GM12878 (cell line): ENCODE results near the gene RNF115. TPM values are rescaled to one million over a fixed set of nuclear protein-coding genes. Genes with fewer than 3 reads are reported as not detected.

Source experiments
- ATAC-seq: fragments of 200-7000 bp; cut with Tn5 transposase; 3 replicates; pipeline ENCODE4 v1.9.1; 2020; ENCODE audit warnings: mild to moderate bottlenecking, moderate library complexity
- BruUV-seq: library from RNA; stranded (reverse); fragments of 400-500 nt; replicated peaks from 2 replicates; lab custom pipeline; 2021; lab: Mats Ljungman, UMichigan
- CTCF ChIA-PET: fragments of 300-600 bp; sonication (Branson Sonifier 250); formaldehyde crosslinking; extraction: SDS; loops from one replicate; lab custom pipeline; 2021; ENCODE audit warnings: inconsistent platforms; lab: Yijun Ruan, JAX
- POLR2A ChIA-PET: fragments of 350-600 bp; formaldehyde crosslinking; extraction: SDS; loops from one replicate; lab custom pipeline; 2021; ENCODE audit warnings: inconsistent platforms; lab: Charles Lee
- RAD21 ChIA-PET: fragments of 300-600 bp; sonication (Branson Sonifier 250); formaldehyde crosslinking; loops from one replicate; lab custom pipeline; 2023; ENCODE audit warnings: antibody characterized with exemption; ENCODE audit not compliant: unreplicated experiment; lab: Charles Lee
- SMC1A ChIA-PET: fragments of 300-600 bp; sonication (Branson Sonifier 250); formaldehyde crosslinking; loops from one replicate; lab custom pipeline; 2023; ENCODE audit not compliant: unreplicated experiment, uncharacterized antibody; lab: Charles Lee
- DNase-seq: peaks from one replicate; pipeline ENCODE4 v3.0.0-alpha.2; 2011; ENCODE audit warnings: low read depth, low spot score
- FAIRE-seq: peaks from 3 replicates; lab custom pipeline; 2011; peaks lifted over from hg19 to GRCh38; lab: Jason Lieb, UNC
- H2AFZ ChIP-seq: 2 replicates; pipeline ENCODE4 v1.6.0; 2011; ENCODE audit warnings: low read depth, low read length, control low read depth; ENCODE audit not compliant: control insufficient read depth
- H3K27ac ChIP-seq: 2 replicates; pipeline ENCODE4 v1.5.1; 2011; ENCODE audit warnings: control low read depth; ENCODE audit not compliant: control insufficient read depth, insufficient read depth
- H3K27me3 ChIP-seq, 2 experiments: replicated peaks in 1 of 2; 2 replicates each; pipeline versions ENCODE4 v1.6.0 to v1.6.1; 2011; ENCODE audit warnings: low read length in 1 of 2; ENCODE audit not compliant: control insufficient read depth in 2 of 2, insufficient read depth in 2 of 2
- H3K36me3 ChIP-seq, 2 experiments: 2 replicates each; pipeline ENCODE4 v1.5.1; 2011; ENCODE audit warnings: low read length in 1 of 2; ENCODE audit not compliant: control insufficient read depth in 2 of 2, insufficient read depth in 2 of 2
- H3K4me1 ChIP-seq: 2 replicates; pipeline ENCODE4 v1.6.1; 2011; ENCODE audit warnings: mild to moderate bottlenecking, low read length, moderate library complexity, mixed read lengths; ENCODE audit not compliant: control insufficient read depth, insufficient read depth
- H3K4me2 ChIP-seq: 2 replicates; pipeline ENCODE4 v1.6.0; 2011; ENCODE audit warnings: control low read depth; ENCODE audit not compliant: control insufficient read depth, insufficient read depth
- H3K4me3 ChIP-seq: fragments of 200-600 bp; sonication (generic); 2 replicates; pipeline ENCODE4 v1.5.1; 2016
- H3K79me2 ChIP-seq: 2 replicates; pipeline ENCODE4 v1.6.0; 2011; ENCODE audit warnings: low read length; ENCODE audit not compliant: control insufficient read depth, insufficient read depth
- H3K9ac ChIP-seq: 2 replicates; pipeline ENCODE4 v1.8.0; 2011; ENCODE audit warnings: low read length, control low read depth, mixed read lengths; ENCODE audit not compliant: control insufficient read depth, insufficient read depth
- H3K9me3 ChIP-seq: replicated peaks from 3 replicates; pipeline ENCODE4 v1.5.1; 2011; ENCODE audit warnings: mild to moderate bottlenecking, low read length; ENCODE audit not compliant: control insufficient read depth, insufficient read depth
- H4K20me1 ChIP-seq: 2 replicates; pipeline ENCODE4 v1.6.0; 2011; ENCODE audit not compliant: control insufficient read depth, insufficient read depth
- CEBPB ChIP-seq, 2 experiments: fragments of 150-350 bp in 1 of 2; IDR thresholded peaks; 2 replicates each; pipeline ENCODE4 v1.6.1; 2012 to 2014; ENCODE audit warnings: low read depth in 2 of 2, low read length in 2 of 2, borderline replicate concordance in 1 of 2, inconsistent platforms in 1 of 2
- CHD1 ChIP-seq: IDR thresholded peaks from 2 replicates; pipeline ENCODE4 v1.6.1; 2012; ENCODE audit warnings: low read depth, low read length, improper control_type of control experiment
- CUX1 ChIP-seq: IDR thresholded peaks from 2 replicates; pipeline ENCODE4 v1.6.1; 2012; ENCODE audit warnings: improper control_type of control experiment, low read depth, low read length; ENCODE audit not compliant: insufficient replicate concordance
- EZH2 ChIP-seq: IDR thresholded peaks from 2 replicates; pipeline ENCODE4 v1.6.1; 2012; ENCODE audit warnings: low read depth, mild to moderate bottlenecking, control low read depth, inconsistent platforms, low read length, borderline replicate concordance; ENCODE audit not compliant: control insufficient read depth
- FOS ChIP-seq: IDR thresholded peaks from 3 replicates; pipeline ENCODE4 v1.6.1; 2011; ENCODE audit warnings: borderline replicate concordance; ENCODE audit not compliant: insufficient read length; ENCODE audit errors: extremely low read depth
- PAX8 ChIP-seq: fragments of 450-650 bp; IDR thresholded peaks from 2 replicates; pipeline ENCODE4 v1.6.1; 2017; ENCODE audit warnings: mild to moderate bottlenecking, moderate library complexity
- RAD51 ChIP-seq: fragments of 450-650 bp; IDR thresholded peaks from 2 replicates; pipeline ENCODE4 v1.6.1; 2016; ENCODE audit warnings: moderate library complexity, mild to moderate bottlenecking, inconsistent platforms
- SIX5 ChIP-seq: IDR thresholded peaks from 2 replicates; pipeline ENCODE4 v1.6.1; 2011; ENCODE audit warnings: mild to moderate bottlenecking, low read depth, low read length, moderate library complexity; ENCODE audit not compliant: severe bottlenecking
- SMC3 ChIP-seq: IDR thresholded peaks from 2 replicates; pipeline ENCODE4 v1.6.1; 2011; ENCODE audit warnings: low read length, improper control_type of control experiment, borderline replicate concordance
- SREBF2 ChIP-seq: IDR thresholded peaks from 2 replicates; pipeline ENCODE4 v1.6.1; 2012; ENCODE audit warnings: mild to moderate bottlenecking, low read length
- TAF1 ChIP-seq: IDR thresholded peaks from 2 replicates; pipeline ENCODE4 v1.6.1; 2011; ENCODE audit warnings: mild to moderate bottlenecking, low read depth, low read length, borderline replicate concordance
- ZBED1 ChIP-seq: IDR thresholded peaks from 2 replicates; pipeline ENCODE4 v1.6.1; 2016; ENCODE audit warnings: borderline replicate concordance
- WGBS: methylation state at CpG from one replicate; pipeline ENCODE4 v1.1.6; 2016; ENCODE audit warnings: low lambda C conversion rate; ENCODE audit not compliant: insufficient replicate concordance, insufficient coverage; ENCODE audit errors: missing lambda C conversion rate; 5-methylcytosine and 5-hydroxymethylcytosine counted together
- in situ Hi-C: fragments of 300-500 bp; cut with MboI; formaldehyde crosslinking; loops from 9 replicates; pipeline ENCODE4 v1.14.3; 2018; ENCODE audit warnings: mixed read lengths
- intact Hi-C: fragments of 100-400 bp; cut with micrococcal nuclease; formaldehyde crosslinking; loops from one replicate; pipeline ENCODE4 v1.14.2; 2022; ENCODE audit not compliant: unreplicated experiment
- polyA plus RNA-seq, 11 experiments: library from polyadenylated mRNA; depleted of rRNA in 4 of 11; unstranded in 6 of 11; stranded (reverse) in 5 of 11; fragments of >200 nt; fragmentation: Nextera tagmentation in 4 of 11; fragmentation: Illumina TruSeq in 1 of 11; extraction: Ambion mirVana in 4 of 11; extraction: Trizol in 1 of 11; gene quantifications; 1 replicate in 1 of 11; 2 replicates in 10 of 11; pipeline versions ENCODE4 v1.2.1 to v1.2.3, GENCODE V29; 2011 to 2016; ENCODE audit warnings: inconsistent platforms in 2 of 11, missing spikeins in 2 of 11, low read depth in 1 of 11
- total RNA-seq, 4 experiments: library from RNA; depleted of rRNA in 3 of 4; stranded (reverse); fragments of >200 nt in 3 of 4; fragmentation: Illumina TruSeq in 1 of 4; extraction: Trizol in 1 of 4; gene quantifications; 2 replicates each; pipeline versions ENCODE4 v1.2.1 to v1.2.3, GENCODE V29; 2013 to 2021
- TF ChIP-seq, protein P1 (sequence below): fragments of 450-650 bp; IDR thresholded peaks from 2 replicates; pipeline ENCODE4 v1.6.1; 2016; ENCODE audit warnings: mild to moderate bottlenecking, moderate library complexity, borderline replicate concordance

RNF115 gene
- total and polyA plus RNA-seq, 10 of the 15 experiments (the other 5 are each of a cell fraction or from before 2014, with no cell fraction given) = 3.4 to 22.0 (median 12.9) TPM

GRCh38 chr1:145759721-145760120 lies 64.2 kb downstream of the RNF115 start:
- no TSS peak for BruUV-seq
- ATAC-seq (no peak), DNase-seq (no peak), FAIRE-seq (no peak)
- no peaks in the 10 kb centered on the region for H4K20me1 ChIP-seq
- H3K9me3 ChIP-seq = peaks cover 9% of the 10 kb centered on the region; the same call in 2 of the 3 replicates
- ChIA-PET POLR2A (no interaction called here), SMC1A (no interaction called here), RAD21 (no interaction called here), CTCF (interaction anchor here (1.5 to 1.7 kb wide), 2 partner anchors 11 to 21 kb away, joined by 4 to 5 read pairs; no protein-coding TSS in a partner anchor)
- H3K27me3 ChIP-seq = no peaks in the 10 kb centered on the region
- no peak overlapping the region for H3K4me3 ChIP-seq
- H3K79me2 ChIP-seq = no peaks in the 10 kb centered on the region
- no peak overlapping the region for H2AFZ ChIP-seq
- TF ChIP-seq SREBF2 (no peak), RAD51 (no peak), FOS (no peak), SMC3 (no peak), ZBED1 (no peak), EZH2 (no peak), SIX5 (no peak), TAF1 (no peak), CUX1 (no peak), CEBPB (IDR thresholded peaks at IDR 0.05; ENCODE audit: borderline replicate concordance in 1 of 2, low read depth in 2 of 2, low read length in 2 of 2) (no peak), PAX8 (no peak), CHD1 (no peak)
- TF ChIP-seq, protein P1, sequence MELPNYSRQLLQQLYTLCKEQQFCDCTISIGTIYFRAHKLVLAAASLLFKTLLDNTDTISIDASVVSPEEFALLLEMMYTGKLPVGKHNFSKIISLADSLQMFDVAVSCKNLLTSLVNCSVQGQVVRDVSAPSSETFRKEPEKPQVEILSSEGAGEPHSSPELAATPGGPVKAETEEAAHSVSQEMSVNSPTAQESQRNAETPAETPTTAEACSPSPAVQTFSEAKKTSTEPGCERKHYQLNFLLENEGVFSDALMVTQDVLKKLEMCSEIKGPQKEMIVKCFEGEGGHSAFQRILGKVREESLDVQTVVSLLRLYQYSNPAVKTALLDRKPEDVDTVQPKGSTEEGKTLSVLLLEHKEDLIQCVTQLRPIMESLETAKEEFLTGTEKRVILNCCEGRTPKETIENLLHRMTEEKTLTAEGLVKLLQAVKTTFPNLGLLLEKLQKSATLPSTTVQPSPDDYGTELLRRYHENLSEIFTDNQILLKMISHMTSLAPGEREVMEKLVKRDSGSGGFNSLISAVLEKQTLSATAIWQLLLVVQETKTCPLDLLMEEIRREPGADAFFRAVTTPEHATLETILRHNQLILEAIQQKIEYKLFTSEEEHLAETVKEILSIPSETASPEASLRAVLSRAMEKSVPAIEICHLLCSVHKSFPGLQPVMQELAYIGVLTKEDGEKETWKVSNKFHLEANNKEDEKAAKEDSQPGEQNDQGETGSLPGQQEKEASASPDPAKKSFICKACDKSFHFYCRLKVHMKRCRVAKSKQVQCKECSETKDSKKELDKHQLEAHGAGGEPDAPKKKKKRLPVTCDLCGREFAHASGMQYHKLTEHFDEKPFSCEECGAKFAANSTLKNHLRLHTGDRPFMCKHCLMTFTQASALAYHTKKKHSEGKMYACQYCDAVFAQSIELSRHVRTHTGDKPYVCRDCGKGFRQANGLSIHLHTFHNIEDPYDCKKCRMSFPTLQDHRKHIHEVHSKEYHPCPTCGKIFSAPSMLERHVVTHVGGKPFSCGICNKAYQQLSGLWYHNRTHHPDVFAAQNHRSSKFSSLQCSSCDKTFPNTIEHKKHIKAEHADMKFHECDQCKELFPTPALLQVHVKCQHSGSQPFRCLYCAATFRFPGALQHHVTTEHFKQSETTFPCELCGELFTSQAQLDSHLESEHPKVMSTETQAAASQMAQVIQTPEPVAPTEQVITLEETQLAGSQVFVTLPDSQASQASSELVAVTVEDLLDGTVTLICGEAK = no peak
- H3K27ac ChIP-seq = no peak overlapping the region
- 94% methylated on average over 1 of the region's 1 CpG for WGBS
- intact Hi-C loops = no loop called here
- H3K9ac ChIP-seq = no peak overlapping the region
- in situ Hi-C loops = no loop called here
- H3K36me3 ChIP-seq = peaks cover 2 to 7% of the 10 kb centered on the region in 2 experiments; a peak in 3 of 4 replicates
- no peaks in the 10 kb centered on the region for H3K4me1 ChIP-seq
- H3K4me2 ChIP-seq = no peak overlapping the region
